ENCODE data around the gene DHX9.
A peak's percentile ranks its signal among the peaks of the same experiment; 100 is the strongest.

The DHX9 gene

GRCh38 chr1:182839209-182840066, at the start of gene DHX9:
Gene DHX9 (plus strand): TSS chr1:182839347. CDS start chr1:182842567, 3,220 bp downstream.
- TF ChIP-seq GATA3 (IDR thresholded peaks at IDR 0.05; ENCODE audit: low read depth, low read length) (no peak), GATA2 (IDR thresholded peaks at IDR 0.05; ENCODE audit: low read depth, low read length) (0 out of 2 replicates have a peak, but pooled peaks have one; percentile 10)

GRCh38 chr1:182791281-182792179, 47.6 kb upstream of the DHX9 start:
- TF ChIP-seq GATA3 (IDR thresholded peaks at IDR 0.05; ENCODE audit: low read depth, low read length) (no peak), GATA2 (IDR thresholded peaks at IDR 0.05; ENCODE audit: low read depth, low read length) (no peak)

GRCh38 chr1:182794091-182794490, 45.1 kb upstream of the DHX9 start:
- TF ChIP-seq GATA3 (IDR thresholded peaks at IDR 0.05; ENCODE audit: low read depth, low read length) (no peak), GATA2 (IDR thresholded peaks at IDR 0.05; ENCODE audit: low read depth, low read length) (no peak)

- TF ChIP-seq GATA3 (IDR thresholded peaks at IDR 0.05; ENCODE audit: low read depth, low read length): no peak
- TF ChIP-seq GATA2 (IDR thresholded peaks at IDR 0.05; ENCODE audit: low read depth, low read length): no peak
These were observed 44.4 kb upstream of the DHX9 start for GRCh38 chr1:182794676-182795201.

GRCh38 chr1:182795563-182796228, 43.5 kb upstream of the DHX9 start:
- TF ChIP-seq GATA2 (IDR thresholded peaks at IDR 0.05; ENCODE audit: low read depth, low read length) (no peak), GATA3 (IDR thresholded peaks at IDR 0.05; ENCODE audit: low read depth, low read length) (no peak)

- TF ChIP-seq GATA2 (IDR thresholded peaks at IDR 0.05; ENCODE audit: low read depth, low read length): no peak
- no peak for TF ChIP-seq GATA3 (IDR thresholded peaks at IDR 0.05; ENCODE audit: low read depth, low read length)
These were observed 36.9 kb upstream of the DHX9 start for GRCh38 chr1:182802006-182802803.

- no peak for TF ChIP-seq GATA3 (IDR thresholded peaks at IDR 0.05; ENCODE audit: low read depth, low read length)
- TF ChIP-seq GATA2 (IDR thresholded peaks at IDR 0.05; ENCODE audit: low read depth, low read length): no peak
These were observed 35.3 kb upstream of the DHX9 start for GRCh38 chr1:182803846-182804245.

GRCh38 chr1:182806015-182806678, 33.0 kb upstream of the DHX9 start:
- TF ChIP-seq GATA3 (IDR thresholded peaks at IDR 0.05; ENCODE audit: low read depth, low read length) (no peak), GATA2 (IDR thresholded peaks at IDR 0.05; ENCODE audit: low read depth, low read length) (no peak)

- no peak for TF ChIP-seq GATA3 (IDR thresholded peaks at IDR 0.05; ENCODE audit: low read depth, low read length)
- TF ChIP-seq GATA2 (IDR thresholded peaks at IDR 0.05; ENCODE audit: low read depth, low read length): no peak
These were observed 31.2 kb upstream of the DHX9 start for GRCh38 chr1:182807907-182808306.

GRCh38 chr1:182809414-182809957, 29.7 kb upstream of the DHX9 start:
- TF ChIP-seq GATA2 (IDR thresholded peaks at IDR 0.05; ENCODE audit: low read depth, low read length): no peak
- no peak for TF ChIP-seq GATA3 (IDR thresholded peaks at IDR 0.05; ENCODE audit: low read depth, low read length)

GRCh38 chr1:182811975-182812722, 27.0 kb upstream of the DHX9 start:
- TF ChIP-seq GATA3 (IDR thresholded peaks at IDR 0.05; ENCODE audit: low read depth, low read length): no peak
- TF ChIP-seq GATA2 (IDR thresholded peaks at IDR 0.05; ENCODE audit: low read depth, low read length): no peak

GRCh38 chr1:182816863-182817262, 22.3 kb upstream of the DHX9 start:
- TF ChIP-seq GATA3 (IDR thresholded peaks at IDR 0.05; ENCODE audit: low read depth, low read length): no peak
- no peak for TF ChIP-seq GATA2 (IDR thresholded peaks at IDR 0.05; ENCODE audit: low read depth, low read length)

Measured in SH-SY5Y (cell line).